Glutamatergic neuron (in vitro differentiated cells): ENCODE results near the gene CC2D1B. TPM values are rescaled to one million over a fixed set of nuclear protein-coding genes. Genes with fewer than 3 reads are reported as not detected.

Experiments
- DNase-seq: peaks from one replicate; pipeline ENCODE4 v3.0.0; 2022
- H3K27ac Mint-ChIP-seq: one replicate; pipeline ENCODE4 v1.8.0; 2020; ENCODE audit warnings: mild to moderate bottlenecking, mixed read lengths, inconsistent platforms; ENCODE audit not compliant: unreplicated experiment
- H3K27me3 Mint-ChIP-seq: one replicate; pipeline ENCODE4 v1.8.0; 2020; ENCODE audit warnings: mild to moderate bottlenecking, moderate library complexity, mixed read lengths, inconsistent platforms; ENCODE audit not compliant: unreplicated experiment
- H3K36me3 Mint-ChIP-seq: one replicate; pipeline ENCODE4 v1.8.0; 2020; ENCODE audit warnings: mild to moderate bottlenecking, mixed read lengths, inconsistent platforms; ENCODE audit not compliant: unreplicated experiment
- H3K4me1 Mint-ChIP-seq: one replicate; pipeline ENCODE4 v1.8.0; 2020; ENCODE audit warnings: mild to moderate bottlenecking, low read depth, mixed read lengths, inconsistent platforms; ENCODE audit not compliant: unreplicated experiment
- H3K4me3 Mint-ChIP-seq: one replicate; pipeline ENCODE4 v1.8.0; 2020; ENCODE audit warnings: mild to moderate bottlenecking, mixed read lengths, inconsistent platforms; ENCODE audit not compliant: unreplicated experiment
- H3K9me3 Mint-ChIP-seq: one replicate; pipeline ENCODE4 v1.8.0; 2020; ENCODE audit warnings: mild to moderate bottlenecking, moderate library complexity, mixed read lengths, inconsistent platforms; ENCODE audit not compliant: unreplicated experiment
- long read RNA-seq: library from polyadenylated mRNA; unstranded; transcript quantifications from one replicate; pipeline ENCODE4 v2.0.0, GENCODE V29; 2020; ENCODE audit not compliant: unreplicated experiment
- total RNA-seq: library from RNA; stranded (reverse); fragmentation: NEBNext Ultra II Directional; extraction: Animal tissue kit (Norgen Biotek cat#: 25700); gene quantifications from one replicate; pipeline ENCODE4 v1.2.1, GENCODE V29; 2021; ENCODE audit not compliant: unreplicated experiment
- TF ChIP-seq, protein P1 (sequence below): fragments of 200-600 bp; sonication (generic); IDR thresholded peaks from one replicate; pipeline ENCODE4 v1.5.0; 2021; ENCODE audit not compliant: partially characterized antibody, unreplicated experiment

Gene CC2D1B, protein sequence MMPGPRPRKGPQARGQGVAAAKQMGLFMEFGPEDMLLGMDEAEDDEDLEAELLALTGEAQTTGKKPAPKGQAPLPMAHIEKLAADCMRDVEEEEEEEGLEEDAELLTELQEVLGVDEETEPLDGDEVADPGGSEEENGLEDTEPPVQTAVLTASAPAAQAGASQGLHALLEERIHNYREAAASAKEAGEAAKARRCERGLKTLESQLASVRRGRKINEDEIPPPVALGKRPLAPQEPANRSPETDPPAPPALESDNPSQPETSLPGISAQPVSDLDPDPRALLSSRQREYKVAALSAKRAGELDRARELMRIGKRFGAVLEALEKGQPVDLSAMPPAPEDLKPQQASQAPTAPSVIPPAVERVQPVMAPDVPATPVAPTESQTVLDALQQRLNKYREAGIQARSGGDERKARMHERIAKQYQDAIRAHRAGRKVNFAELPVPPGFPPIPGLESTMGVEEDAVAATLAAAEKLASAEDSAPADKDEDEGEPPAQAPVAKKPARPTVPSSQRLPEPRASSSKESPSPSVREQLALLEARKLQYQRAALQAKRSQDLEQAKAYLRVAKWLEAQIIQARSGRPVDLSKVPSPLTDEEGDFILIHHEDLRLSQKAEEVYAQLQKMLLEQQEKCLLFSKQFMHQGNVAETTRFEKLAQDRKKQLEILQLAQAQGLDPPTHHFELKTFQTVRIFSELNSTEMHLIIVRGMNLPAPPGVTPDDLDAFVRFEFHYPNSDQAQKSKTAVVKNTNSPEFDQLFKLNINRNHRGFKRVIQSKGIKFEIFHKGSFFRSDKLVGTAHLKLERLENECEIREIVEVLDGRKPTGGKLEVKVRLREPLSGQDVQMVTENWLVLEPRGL
- total RNA-seq: 54.9 TPM
- long read RNA-seq: 0 reads

DNA sequence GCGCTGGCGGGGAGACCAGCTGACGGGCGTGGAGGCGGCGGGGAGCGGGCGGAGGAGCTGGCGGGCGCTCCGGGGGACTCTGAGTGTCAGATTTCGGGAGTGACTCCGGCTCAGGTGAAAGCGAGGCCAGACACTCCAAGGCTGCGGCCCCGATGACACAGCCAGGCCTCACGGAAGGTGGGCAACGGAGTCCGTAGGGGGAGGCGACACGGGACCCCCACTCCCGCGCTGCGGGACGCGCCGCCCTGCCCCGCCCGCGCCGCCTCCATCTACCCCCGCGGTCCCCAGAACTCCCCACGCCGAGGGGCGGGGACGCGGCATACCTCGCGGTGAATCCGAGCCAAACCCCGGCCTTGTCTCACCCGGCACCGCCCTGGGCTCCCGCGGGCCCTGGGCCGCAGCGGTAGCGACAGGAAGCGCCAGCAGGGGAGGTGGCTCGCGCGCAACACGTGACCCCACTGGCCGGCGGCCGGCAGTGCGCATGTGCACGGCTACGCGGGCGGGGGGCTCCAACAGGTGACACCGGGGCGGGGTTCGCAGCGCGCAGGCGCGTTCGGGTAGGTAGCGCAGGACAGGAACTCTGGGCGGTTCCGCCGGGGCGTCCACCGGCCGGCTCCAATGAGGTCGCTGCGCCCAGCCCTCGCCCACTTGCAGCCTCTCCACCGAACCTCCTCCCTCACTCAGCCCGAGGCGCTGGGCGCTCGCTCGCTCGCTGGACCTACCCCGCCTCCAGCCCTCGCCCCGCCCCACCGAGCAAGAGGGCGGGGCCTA lies at the start of gene CC2D1B:
TSS of gene CC2D1B (minus strand) at position 460 of the 771 bp plus-strand sequence. CDS start 1,585 bp downstream, outside the sequence.
- Mint-ChIP-seq H3K9me3 (peaks cover 15% of the 10 kb centered on the region), H3K4me1 (peaks cover 7% of the 10 kb centered on the region), H3K27ac (peak within 1 kb of the TSS; percentile 100), H3K36me3 (peaks cover 6% of the 10 kb centered on the region), H3K27me3 (peaks cover 13% of the 10 kb centered on the region), H3K4me3 (peak within 1 kb of the TSS; percentile 99)
- TF ChIP-seq, protein P1, sequence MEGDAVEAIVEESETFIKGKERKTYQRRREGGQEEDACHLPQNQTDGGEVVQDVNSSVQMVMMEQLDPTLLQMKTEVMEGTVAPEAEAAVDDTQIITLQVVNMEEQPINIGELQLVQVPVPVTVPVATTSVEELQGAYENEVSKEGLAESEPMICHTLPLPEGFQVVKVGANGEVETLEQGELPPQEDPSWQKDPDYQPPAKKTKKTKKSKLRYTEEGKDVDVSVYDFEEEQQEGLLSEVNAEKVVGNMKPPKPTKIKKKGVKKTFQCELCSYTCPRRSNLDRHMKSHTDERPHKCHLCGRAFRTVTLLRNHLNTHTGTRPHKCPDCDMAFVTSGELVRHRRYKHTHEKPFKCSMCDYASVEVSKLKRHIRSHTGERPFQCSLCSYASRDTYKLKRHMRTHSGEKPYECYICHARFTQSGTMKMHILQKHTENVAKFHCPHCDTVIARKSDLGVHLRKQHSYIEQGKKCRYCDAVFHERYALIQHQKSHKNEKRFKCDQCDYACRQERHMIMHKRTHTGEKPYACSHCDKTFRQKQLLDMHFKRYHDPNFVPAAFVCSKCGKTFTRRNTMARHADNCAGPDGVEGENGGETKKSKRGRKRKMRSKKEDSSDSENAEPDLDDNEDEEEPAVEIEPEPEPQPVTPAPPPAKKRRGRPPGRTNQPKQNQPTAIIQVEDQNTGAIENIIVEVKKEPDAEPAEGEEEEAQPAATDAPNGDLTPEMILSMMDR: peak; percentile 28
- DNase-seq: peak; percentile 99

DNA sequence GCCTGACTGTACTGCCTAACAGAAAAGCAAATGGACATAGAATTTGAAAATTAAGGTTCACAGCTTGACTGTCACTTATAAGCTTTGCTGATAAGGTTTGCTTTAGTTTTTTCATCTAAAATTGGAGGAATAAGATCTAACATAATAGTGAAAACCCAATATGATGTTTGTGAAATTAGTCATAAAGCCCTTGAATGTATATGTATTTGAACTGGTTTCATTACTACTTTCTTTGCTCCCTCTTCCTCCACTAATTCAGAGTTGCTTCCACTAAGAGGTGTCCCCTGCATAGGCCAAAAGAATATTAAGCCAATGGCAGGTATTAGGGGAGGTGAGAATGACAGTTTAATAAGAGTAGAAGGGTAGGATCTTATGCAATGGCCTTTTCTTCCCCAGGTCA lies 48.9 kb upstream of the CC2D1B start:
- no peaks in the 10 kb centered on the region for H3K27me3 Mint-ChIP-seq
- no peaks in the 10 kb centered on the region for H3K4me1 Mint-ChIP-seq
- H3K4me3 Mint-ChIP-seq: no peak overlapping the region
- no peak overlapping the region for H3K27ac Mint-ChIP-seq
- TF ChIP-seq, protein P1: no peak
- H3K9me3 Mint-ChIP-seq: no peaks in the 10 kb centered on the region
- DNase-seq: no peak
- H3K36me3 Mint-ChIP-seq: no peaks in the 10 kb centered on the region

DNA sequence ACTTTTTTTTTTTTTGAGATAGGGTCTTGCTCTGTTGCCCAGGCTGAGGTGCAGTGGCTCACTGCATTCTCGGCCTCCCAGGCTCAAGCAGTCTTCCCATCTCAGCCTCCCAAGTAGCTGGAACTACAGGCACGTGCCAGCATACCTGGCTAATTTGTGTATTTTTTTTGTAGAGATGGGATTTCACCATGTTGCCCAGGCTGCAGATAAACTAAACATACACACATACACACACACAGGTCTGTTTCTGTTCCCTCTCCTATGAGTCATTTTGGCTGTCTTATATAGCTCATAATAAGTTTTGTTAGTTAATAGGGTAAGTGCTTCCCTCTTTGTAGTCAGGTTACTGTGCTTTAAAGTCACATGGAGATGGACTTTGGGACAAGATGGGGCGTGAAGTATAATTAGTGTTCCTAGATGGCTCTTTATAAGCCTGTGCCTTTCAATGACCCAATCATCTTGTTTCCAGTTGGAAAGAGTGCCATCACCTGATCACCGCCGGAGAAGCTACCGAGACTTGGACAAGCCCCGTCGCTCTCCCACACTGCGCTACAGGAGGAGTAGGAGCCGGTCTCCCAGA lies 47.5 kb upstream of the CC2D1B start:
- TF ChIP-seq, protein P1: no peak
- no peak overlapping the region for H3K27ac Mint-ChIP-seq
- H3K9me3 Mint-ChIP-seq: no peaks in the 10 kb centered on the region

DNA sequence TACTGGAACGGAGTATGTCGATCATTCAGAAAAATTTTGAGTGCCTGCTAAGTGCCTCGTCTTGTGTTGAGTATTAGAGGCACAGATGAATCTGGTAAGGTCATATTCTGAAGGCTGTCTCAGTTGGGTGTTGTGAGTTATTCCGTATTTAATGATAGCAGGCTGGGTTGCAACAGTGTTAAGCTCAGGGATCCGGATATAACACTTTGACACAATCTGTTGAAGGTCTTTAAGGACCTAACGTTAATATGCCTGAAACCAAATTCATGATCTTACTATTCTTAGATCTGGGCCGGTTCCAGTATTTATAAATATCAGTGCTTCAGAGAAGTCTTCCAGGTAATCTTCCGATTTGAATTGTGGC lies 39.0 kb upstream of the CC2D1B start:
- Mint-ChIP-seq H3K4me3 (peak overlapping the region; percentile 100), H3K27ac (peak overlapping the region; percentile 85), H3K27me3 (peaks cover 2% of the 10 kb centered on the region), H3K4me1 (peaks cover 5% of the 10 kb centered on the region), H3K9me3 (peaks cover 1% of the 10 kb centered on the region), H3K36me3 (no peaks in the 10 kb centered on the region)
- TF ChIP-seq, protein P1: no peak
- no peak for DNase-seq

More for the DNA sequence above, 47.5 kb upstream of the CC2D1B start:
- no peaks in the 10 kb centered on the region for H3K36me3 Mint-ChIP-seq
- no peaks in the 10 kb centered on the region for H3K27me3 Mint-ChIP-seq
- DNase-seq: no peak
- H3K4me1 Mint-ChIP-seq: no peaks in the 10 kb centered on the region
- no peak overlapping the region for H3K4me3 Mint-ChIP-seq
